T-cell (primary cell): Measurements from ENCODE around the gene RAD9A. TPM values are rescaled to one million over a fixed set of nuclear protein-coding genes. Genes with fewer than 3 reads are reported as not detected.
A peak's percentile ranks its signal among the peaks of the same experiment; 100 is the strongest.

Source experiments
- ATAC-seq, 4 experiments: fragments of 200-7000 bp in 3 of 4; fragments of 150-1000 bp in 1 of 4; cut with Tn5 transposase; replicated peaks in 1 of 4; 1 replicate in 3 of 4; 2 replicates in 1 of 4; pipeline ENCODE4 v1.10.0; 2021; ENCODE audit warnings: moderate library complexity in 3 of 4, mild to moderate bottlenecking in 2 of 4, moderate number of reproducible peaks in 1 of 4
- CTCF ChIA-PET, 2 donors: fragments of 300-600 bp; sonication (Branson Sonifier 250); formaldehyde crosslinking; loops; one replicate each; lab custom pipeline; 2022; ENCODE audit warnings: antibody characterized with exemption in 2 of 2; lab: Charles Lee
- POLR2A ChIA-PET, 2 donors: fragments of 300-600 bp; sonication (Branson Sonifier 250); formaldehyde crosslinking; loops; one replicate each; lab custom pipeline; 2022; ENCODE audit warnings: antibody characterized with exemption in 2 of 2; lab: Charles Lee
- DNase-seq, 35 experiments: peaks; one replicate each; pipeline versions ENCODE4 v3.0.0 to v3.0.0-alpha.2; 2013 to 2023
- H3K27ac ChIP-seq: one replicate; pipeline ENCODE4 v1.5.1; 2013; ENCODE audit warnings: low read length
- H3K27me3 ChIP-seq, 2 experiments: replicated peaks in 1 of 2; 1 replicate in 1 of 2; 2 replicates in 1 of 2; pipeline versions ENCODE4 v1.6.1 to v1.7.0; 2013; ENCODE audit warnings: low read length in 1 of 2, mixed read lengths in 1 of 2; ENCODE audit not compliant: control insufficient read depth in 2 of 2, insufficient read depth in 2 of 2; ENCODE audit errors: extremely low read depth in 1 of 2
- H3K36me3 ChIP-seq, 2 donors: 1 replicate in 1 of 2; 2 replicates in 1 of 2; pipeline versions ENCODE4 v1.6.1 to v1.7.0; 2013; ENCODE audit warnings: low read length in 1 of 2; ENCODE audit not compliant: control insufficient read depth in 2 of 2, insufficient read depth in 1 of 2; ENCODE audit errors: extremely low read depth in 1 of 2
- H3K4me1 ChIP-seq, 2 experiments: 1 replicate in 1 of 2; 2 replicates in 1 of 2; pipeline versions ENCODE4 v1.6.1 to v1.7.0; 2013; ENCODE audit warnings: low read length in 2 of 2, mixed read lengths in 1 of 2; ENCODE audit not compliant: insufficient read depth in 2 of 2, control insufficient read depth in 1 of 2; ENCODE audit errors: extremely low read depth in 1 of 2
- H3K4me3 ChIP-seq, 2 donors: 1 replicate in 1 of 2; 2 replicates in 1 of 2; pipeline versions ENCODE4 v1.5.1 to v1.7.0; 2013; ENCODE audit warnings: mild to moderate bottlenecking in 2 of 2, low read length in 1 of 2, moderate library complexity in 1 of 2; ENCODE audit not compliant: control insufficient read depth in 1 of 2; ENCODE audit errors: extremely low read depth in 1 of 2
- H3K9me3 ChIP-seq: 2 replicates; pipeline ENCODE4 v1.7.0; 2013
- H3K27ac Mint-ChIP-seq, 2 donors: one replicate each; pipeline ENCODE4 v1.8.0; 2020 to 2021; ENCODE audit warnings: mild to moderate bottlenecking in 2 of 2, mixed read lengths in 2 of 2
- H3K27me3 Mint-ChIP-seq, 2 donors: one replicate each; pipeline ENCODE4 v1.8.0; 2021 to 2022; ENCODE audit warnings: mixed read lengths in 2 of 2
- H3K36me3 Mint-ChIP-seq: one replicate; pipeline ENCODE4 v1.8.0; 2021; ENCODE audit warnings: mixed read lengths
- H3K4me1 Mint-ChIP-seq, 3 donors: one replicate each; pipeline ENCODE4 v1.8.0; 2020 to 2022; ENCODE audit warnings: mixed read lengths in 3 of 3, mild to moderate bottlenecking in 1 of 3
- H3K4me3 Mint-ChIP-seq, 3 donors: one replicate each; pipeline ENCODE4 v1.8.0; 2020 to 2022; ENCODE audit warnings: mild to moderate bottlenecking in 3 of 3, mixed read lengths in 3 of 3, moderate library complexity in 3 of 3
- H3K9me3 Mint-ChIP-seq, 3 donors: one replicate each; pipeline ENCODE4 v1.8.0; 2020 to 2022; ENCODE audit warnings: mixed read lengths in 3 of 3
- WGBS: methylation state at CpG from one replicate; pipeline ENCODE4 v1.1.5; 2013; ENCODE audit warnings: missing lambda C conversion rate; ENCODE audit not compliant: insufficient coverage; 5-methylcytosine and 5-hydroxymethylcytosine counted together
- total RNA-seq, 35 experiments: library from RNA in 6 of 35; stranded (reverse) in 6 of 35; fragments of 120-200 nt in 1 of 35; gene quantifications; one replicate each; pipeline versions ENCODE4 v1.2.1 to v1.2.4 and lab custom pipeline; 2013 to 2026

RAD9A gene
- total RNA-seq, 5 donors from 2014 or later (not counting 1 experiment from before 2014, with no cell fraction given) = 34.9 to 63.8 (median 56.2) TPM

DNA sequence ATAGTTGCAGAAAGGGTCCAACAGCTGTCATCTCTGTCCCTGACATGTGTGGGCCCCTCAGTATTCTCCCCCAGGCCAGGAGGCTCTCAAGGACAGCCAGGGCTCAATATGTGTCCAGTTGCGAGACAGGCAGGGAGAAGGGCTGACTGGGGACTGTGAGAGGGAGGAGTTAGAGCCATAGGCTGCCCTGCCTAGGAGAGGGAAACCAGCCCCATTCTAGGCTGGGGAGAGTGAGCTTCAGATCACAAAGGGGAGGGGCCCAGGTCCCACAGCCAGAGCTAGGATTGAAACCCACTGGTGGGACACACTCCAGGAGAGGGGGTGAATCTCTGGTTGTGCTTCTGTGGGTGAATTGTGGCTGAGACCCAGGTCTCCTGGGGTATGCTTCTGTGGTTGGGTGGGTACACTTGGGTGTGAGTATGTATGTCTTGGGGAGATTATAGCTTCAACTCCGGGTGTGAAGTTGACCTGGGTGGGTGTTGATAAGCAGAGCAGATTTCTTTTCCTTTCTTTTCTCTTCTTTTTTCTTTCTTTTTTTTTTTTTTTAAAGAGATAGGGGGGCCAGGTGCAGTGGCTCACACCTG is 21.6 kb downstream of the RAD9A start:
- Mint-ChIP-seq H3K4me3 (peak overlapping the region in 2 of 3 donors; percentile 57 to 97), H3K36me3 (no peaks in the 10 kb centered on the region), H3K27me3 (no peaks in the 10 kb centered on the region), H3K9me3 (no peaks in the 10 kb centered on the region), H3K27ac (peak overlapping the region; percentile 74 to 97), H3K4me1 (peaks cover 77 to 84% (median 77%) of the 10 kb centered on the region in 3 donors)
- H3K27me3 ChIP-seq = no peaks in the 10 kb centered on the region
- peaks cover 4 to 11% of the 10 kb centered on the region in 2 donors for H3K36me3 ChIP-seq
- ATAC-seq (no peak), DNase-seq (no peak)
- no peak overlapping the region for H3K4me3 ChIP-seq
- peak overlapping the region; percentile 1 for H3K27ac ChIP-seq
- H3K9me3 ChIP-seq = no peaks in the 10 kb centered on the region
- 100% methylated on average over 1 of the region's 2 CpGs for WGBS
- POLR2A ChIA-PET = interaction anchor here in 1 of 2 donors (0.7 to 1.3 kb wide), 2 partner anchors 10 to 18 kb away, joined by 3 read pairs; partner anchors contain the start of gene TBC1D10C
- CTCF ChIA-PET = interaction anchor here (0.5 to 0.6 kb wide), 3 partner anchors 27 to 72 kb away, joined by 3 to 5 read pairs (median 5); no protein-coding TSS in a partner anchor
- peaks cover 70 to 97% of the 10 kb centered on the region in 2 experiments for H3K4me1 ChIP-seq

DNA sequence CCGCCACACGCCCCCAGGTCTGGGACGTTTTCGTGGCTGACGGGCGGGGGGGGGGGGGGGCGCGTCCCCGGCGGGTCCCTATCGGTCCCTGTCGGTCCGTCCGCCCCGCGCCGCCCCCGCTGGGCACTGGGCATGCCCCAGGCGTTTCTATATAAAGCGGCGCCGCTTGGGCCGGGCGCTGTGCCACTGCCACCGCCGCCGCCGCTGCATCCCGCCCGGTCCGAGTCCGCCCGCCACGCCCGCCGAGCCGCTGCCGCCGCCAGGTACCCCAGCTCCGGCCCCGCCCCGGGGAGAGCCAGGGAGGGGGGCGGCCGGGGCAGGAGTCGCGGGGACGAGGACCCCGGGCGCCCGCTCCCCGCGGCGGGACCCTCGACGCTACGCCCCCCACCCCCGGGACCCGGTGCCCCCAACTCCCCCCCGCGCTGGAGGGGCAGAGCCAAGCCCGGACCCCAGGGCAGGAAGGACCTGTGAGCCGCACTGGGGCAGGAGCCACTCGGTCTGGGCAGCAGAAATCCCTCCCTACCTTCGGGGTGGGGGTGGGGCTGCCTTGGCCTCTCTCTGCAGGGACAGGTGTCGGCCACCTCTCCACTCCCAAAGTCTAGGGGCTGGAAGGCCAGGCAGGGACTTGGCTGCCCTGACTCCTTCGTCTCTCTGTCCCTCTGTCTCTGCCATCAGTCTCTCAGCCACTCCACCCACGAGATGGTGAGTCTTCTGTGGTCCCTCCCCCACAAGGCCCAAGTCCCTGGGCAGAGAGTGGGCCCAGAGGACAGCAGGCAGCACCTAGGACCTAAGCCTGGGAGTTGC is 23.9 kb downstream of the RAD9A start, which contains the start of gene CARNS1:
Gene CARNS1, plus strand, starts transcription at position 178 of the 804 bp plus-strand sequence. Its CDS starts 522 bp downstream, at position 700.
- no peaks in the 10 kb centered on the region for H3K27me3 Mint-ChIP-seq
- no peaks in the 10 kb centered on the region for H3K9me3 ChIP-seq
- CTCF ChIA-PET = interaction anchor here in 1 of 2 donors (1.2 kb wide), 1 partner anchor 9 kb away, joined by 4 read pairs; no protein-coding TSS in a partner anchor
- peak within 1 kb of the TSS; percentile 98 to 99 for H3K27ac Mint-ChIP-seq
- H3K9me3 Mint-ChIP-seq = no peaks in the 10 kb centered on the region
- H3K27me3 ChIP-seq = no peaks in the 10 kb centered on the region
- 4% methylated on average over 38 of the region's 67 CpGs for WGBS
- H3K4me1 Mint-ChIP-seq = peaks cover 73 to 79% (median 79%) of the 10 kb centered on the region in 3 donors
- H3K27ac ChIP-seq = peak within 1 kb of the TSS; percentile 72
- peaks cover 68 to 95% of the 10 kb centered on the region in 2 experiments for H3K4me1 ChIP-seq
- no peak for ATAC-seq
- POLR2A ChIA-PET = interaction anchor here in 1 of 2 donors (0.6 kb wide), 1 partner anchor 59 kb away, joined by 4 read pairs; no protein-coding TSS in a partner anchor
- DNase-seq = peak in 1 of 35 experiments; percentile 20
- no peaks in the 10 kb centered on the region for H3K36me3 Mint-ChIP-seq
- H3K4me3 ChIP-seq = peak within 1 kb of the TSS; percentile 48 to 49
- H3K4me3 Mint-ChIP-seq = peak within 1 kb of the TSS; percentile 77 to 97 (median 81)
- no peaks in the 10 kb centered on the region for H3K36me3 ChIP-seq

DNA sequence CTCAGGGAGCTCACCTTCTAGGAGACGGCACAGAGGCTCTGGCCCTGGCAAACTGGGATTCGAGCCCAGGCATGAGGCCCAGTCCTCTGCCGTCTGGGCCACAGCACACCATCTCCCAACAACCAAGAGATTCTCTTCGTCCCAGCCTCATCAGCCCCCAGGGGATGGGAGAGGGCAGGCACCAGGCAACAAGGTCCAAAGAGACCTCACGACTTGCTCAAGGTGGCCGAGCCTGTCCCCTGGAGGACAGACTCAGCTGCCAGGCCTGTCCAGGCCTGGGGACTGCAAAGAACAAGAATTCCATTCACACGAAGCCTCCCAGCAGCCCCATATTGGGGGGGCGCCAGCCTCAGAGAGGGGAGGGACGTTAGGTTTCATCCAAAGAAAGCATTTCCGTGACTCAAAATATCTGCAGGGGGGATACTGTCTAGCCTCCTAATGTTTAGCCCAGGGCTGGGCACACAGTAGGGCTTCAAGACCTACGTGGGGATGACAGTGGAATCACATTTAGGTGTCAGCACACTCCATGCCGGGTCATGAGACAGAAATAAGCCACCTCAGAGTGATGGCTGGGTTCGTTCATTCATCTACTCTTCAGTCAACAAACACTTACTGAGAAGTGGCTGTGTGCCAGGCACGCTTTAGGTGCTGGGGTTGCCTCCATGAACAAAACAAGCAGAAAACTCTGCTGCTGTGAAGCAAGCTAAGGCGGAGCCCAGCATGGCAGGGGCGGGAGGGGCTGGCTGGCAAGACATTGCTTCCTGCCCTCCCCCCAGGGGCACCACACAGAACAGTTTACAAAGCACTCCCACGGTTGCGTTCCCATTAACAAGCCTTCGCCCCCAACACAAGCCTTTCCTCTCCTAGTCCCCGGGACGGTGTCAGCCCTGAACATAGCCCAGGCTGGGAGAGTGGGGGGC is 24.9 kb downstream of the RAD9A start:
- ChIA-PET POLR2A (no interaction called here), CTCF (interaction anchor here (0.8 to 1.2 kb wide), 2 partner anchors 8 to 17 kb away, joined by 3 to 4 read pairs; no protein-coding TSS in a partner anchor)
- H3K4me1 ChIP-seq = peaks cover 58 to 91% of the 10 kb centered on the region in 2 experiments
- Mint-ChIP-seq H3K9me3 (no peaks in the 10 kb centered on the region), H3K36me3 (no peaks in the 10 kb centered on the region), H3K27me3 (no peaks in the 10 kb centered on the region), H3K4me3 (peak overlapping the region; percentile 77 to 86 (median 81)), H3K27ac (peak overlapping the region; percentile 98 to 99), H3K4me1 (peaks cover 67 to 76% (median 73%) of the 10 kb centered on the region in 3 donors)
- ATAC-seq (peak; percentile 64 to 69 (median 66)), DNase-seq (peak; percentile 75 to 95 (median 90))
- H3K36me3 ChIP-seq = no peaks in the 10 kb centered on the region
- H3K9me3 ChIP-seq = no peaks in the 10 kb centered on the region
- 81% methylated on average over 5 of the region's 21 CpGs for WGBS
- no peaks in the 10 kb centered on the region for H3K27me3 ChIP-seq
- H3K27ac ChIP-seq = peak overlapping the region; percentile 72
- H3K4me3 ChIP-seq = peak overlapping the region; percentile 19 to 39

DNA sequence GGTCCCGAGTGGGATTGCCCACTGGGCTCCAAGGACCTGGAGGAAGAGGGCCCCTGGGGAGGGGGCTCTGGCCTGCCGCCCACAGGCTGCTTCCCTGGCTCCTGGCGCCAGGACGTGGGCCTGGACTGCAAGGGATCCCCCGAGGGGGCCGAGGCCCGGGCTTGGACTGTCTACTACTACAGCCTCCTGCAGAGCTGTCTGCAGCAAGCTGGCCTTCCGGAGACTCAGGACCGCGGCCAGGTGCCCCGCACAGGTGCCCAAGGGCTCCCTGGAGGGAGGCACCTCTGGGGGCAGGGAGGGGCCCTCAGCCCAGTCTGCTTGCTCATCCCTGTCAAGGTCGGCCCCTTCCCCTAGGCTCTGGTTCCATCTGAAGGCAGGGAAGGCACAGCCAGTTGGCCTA is 25.6 kb downstream of the RAD9A start:
- ATAC-seq (no peak), DNase-seq (peak in 1 of 35 experiments; percentile 14)
- peaks cover 51 to 84% of the 10 kb centered on the region in 2 experiments for H3K4me1 ChIP-seq
- no peaks in the 10 kb centered on the region for H3K27me3 Mint-ChIP-seq
- H3K4me3 Mint-ChIP-seq = peak overlapping the region in 2 of 3 donors; percentile 77 to 86
- 82% methylated on average over 12 of the region's 12 CpGs for WGBS
- H3K9me3 Mint-ChIP-seq = no peaks in the 10 kb centered on the region
- H3K4me3 ChIP-seq = peak overlapping the region; percentile 19 to 39
- H3K27me3 ChIP-seq = no peaks in the 10 kb centered on the region
- peak overlapping the region; percentile 72 for H3K27ac ChIP-seq
- H3K36me3 ChIP-seq = no peaks in the 10 kb centered on the region
- ChIA-PET POLR2A (no interaction called here), CTCF (interaction anchor here in 1 of 2 donors (0.8 kb wide), 1 partner anchor 16 kb away, joined by 3 read pairs; no protein-coding TSS in a partner anchor)
- H3K9me3 ChIP-seq = no peaks in the 10 kb centered on the region
- peak overlapping the region; percentile 93 to 99 for H3K27ac Mint-ChIP-seq
- no peaks in the 10 kb centered on the region for H3K36me3 Mint-ChIP-seq
- peaks cover 59 to 68% (median 66%) of the 10 kb centered on the region in 3 donors for H3K4me1 Mint-ChIP-seq

DNA sequence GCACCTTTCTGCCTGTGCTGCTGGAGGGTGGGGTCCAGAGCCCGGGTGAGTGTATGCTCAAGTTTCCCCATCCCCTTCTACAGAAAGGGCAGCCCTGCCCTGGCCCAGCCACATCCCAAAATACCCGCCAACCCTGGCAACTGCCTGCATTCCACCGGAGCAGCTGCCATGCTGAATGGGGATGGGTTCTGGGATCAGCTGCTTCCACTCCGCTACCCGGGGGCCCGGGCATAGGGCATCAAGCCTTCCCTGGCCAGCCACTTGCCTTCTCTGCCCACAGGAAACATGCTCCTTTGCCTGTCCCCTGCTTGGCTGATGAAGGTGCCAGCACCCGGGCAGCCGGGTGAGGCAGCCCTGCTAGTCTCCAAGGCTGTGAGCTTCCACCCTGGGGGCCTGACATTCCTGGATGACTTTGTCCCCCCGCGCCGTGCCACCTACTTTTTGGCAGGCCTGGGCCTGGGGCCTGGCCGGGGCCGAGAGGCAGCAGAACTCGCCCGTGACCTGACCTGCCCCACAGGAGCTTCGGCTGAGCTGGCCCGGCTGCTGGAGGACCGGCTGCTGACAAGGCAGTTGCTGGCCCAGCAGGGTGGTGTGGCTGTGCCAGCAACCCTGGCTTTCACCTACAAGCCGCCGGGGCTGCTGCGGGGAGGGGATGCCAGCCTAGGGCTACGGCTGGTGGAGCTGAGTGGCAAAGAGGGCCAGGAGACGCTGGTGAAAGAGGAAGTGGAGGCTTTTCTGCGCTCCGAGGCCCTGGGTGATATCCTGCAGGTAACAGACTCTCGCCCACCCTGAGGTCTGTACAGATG is 26.9 kb downstream of the RAD9A start:
- CTCF ChIA-PET = interaction anchor here in 1 of 2 donors (0.6 to 0.8 kb wide), 2 partner anchors 19 to 74 kb away, joined by 3 read pairs; partner anchors contain the start of gene PTPRCAP
- 43% methylated on average over 23 of the region's 26 CpGs for WGBS

More for the DNA sequence above, 26.9 kb downstream of the RAD9A start:
- no peaks in the 10 kb centered on the region for H3K27me3 ChIP-seq
- DNase-seq (peak in 25 of 35 experiments; percentile 35 to 71 (median 55)), ATAC-seq (peak; percentile 5 to 13 (median 10))
- Mint-ChIP-seq H3K36me3 (no peaks in the 10 kb centered on the region), H3K27me3 (no peaks in the 10 kb centered on the region), H3K9me3 (no peaks in the 10 kb centered on the region), H3K27ac (peak overlapping the region; percentile 91 to 93), H3K4me3 (peak overlapping the region; percentile 75 to 86 (median 83)), H3K4me1 (peaks cover 51 to 64% (median 61%) of the 10 kb centered on the region in 3 donors)
- no peaks in the 10 kb centered on the region for H3K36me3 ChIP-seq
- POLR2A ChIA-PET = no interaction called here
- peak overlapping the region; percentile 72 for H3K27ac ChIP-seq
- H3K9me3 ChIP-seq = no peaks in the 10 kb centered on the region
- H3K4me3 ChIP-seq = peak overlapping the region; percentile 53 to 62
- peaks cover 41 to 74% of the 10 kb centered on the region in 2 experiments for H3K4me1 ChIP-seq
